NCI-H446 treated with DMSO at 0.1 percent for 48 hours (cell line): ENCODE data around the gene CHEK1.
"Not testable (repeated sequence)": the region's sequence is repeated elsewhere in the genome, so short reads cannot be mapped to it uniquely, and the experiment has no call there.

Experiments used
- DNase-seq: peaks from one replicate; lab custom pipeline; 2025; lab: John Stamatoyannopoulos, UW

The CHEK1 gene

DNA sequence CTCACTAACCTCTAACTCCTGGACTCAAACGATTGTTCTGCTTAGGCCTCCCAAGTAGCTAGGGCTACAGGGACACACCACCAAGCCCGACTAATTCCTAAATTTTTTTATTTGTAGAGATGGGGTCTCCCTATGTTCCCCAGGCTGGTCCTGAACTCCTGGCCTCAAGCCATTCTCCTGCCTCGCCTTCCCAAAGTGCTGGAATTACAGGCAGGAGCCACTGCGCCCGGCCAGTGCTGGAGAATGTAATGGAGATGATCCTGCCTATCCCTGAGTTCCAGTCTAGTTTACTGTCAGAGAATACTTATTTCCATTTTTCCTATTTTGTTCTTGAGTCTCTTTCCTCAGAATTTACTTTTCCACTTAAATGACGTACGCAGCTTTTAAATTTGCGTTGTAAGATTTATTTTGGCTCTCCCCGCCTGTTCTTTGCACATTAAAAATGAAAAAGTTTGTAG, at the start of gene CHEK1:
Gene CHEK1 (plus strand): TSS at position 408 of the 458 bp plus-strand sequence. CDS start 1,606 bp downstream, outside the sequence.
- no peak for DNase-seq

GRCh38 chr11:125577181-125577580, 47.8 kb upstream of the CHEK1 start:
- not testable (repeated sequence) for DNase-seq

- DNase-seq, result no peak
Observed at GRCh38 chr11:125578783-125579182, 46.2 kb upstream of the CHEK1 start.

GRCh38 chr11:125579811-125580210, 45.2 kb upstream of the CHEK1 start:
- DNase-seq, result no peak

DNA sequence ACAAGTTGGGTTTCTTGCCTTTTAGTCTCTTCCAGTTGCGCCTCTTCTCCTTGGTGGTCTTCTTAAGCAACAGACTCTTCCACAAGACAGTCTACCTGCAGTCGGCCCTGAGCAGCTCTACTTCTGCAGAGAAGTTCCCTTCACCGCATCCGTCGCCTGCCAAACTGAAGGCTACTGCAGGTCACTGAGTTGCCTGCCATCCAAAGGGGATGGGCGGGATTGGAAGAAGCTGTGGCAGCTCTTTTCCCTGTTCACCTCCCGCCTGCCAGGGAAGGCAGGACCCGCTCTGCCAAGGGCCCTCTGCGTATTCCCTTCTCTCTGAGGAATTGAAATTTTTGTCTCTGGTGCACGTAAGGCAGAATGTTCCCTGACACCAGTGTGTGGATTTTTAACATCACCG, 41.5 kb upstream of the CHEK1 start:
- DNase-seq, result no peak

DNA sequence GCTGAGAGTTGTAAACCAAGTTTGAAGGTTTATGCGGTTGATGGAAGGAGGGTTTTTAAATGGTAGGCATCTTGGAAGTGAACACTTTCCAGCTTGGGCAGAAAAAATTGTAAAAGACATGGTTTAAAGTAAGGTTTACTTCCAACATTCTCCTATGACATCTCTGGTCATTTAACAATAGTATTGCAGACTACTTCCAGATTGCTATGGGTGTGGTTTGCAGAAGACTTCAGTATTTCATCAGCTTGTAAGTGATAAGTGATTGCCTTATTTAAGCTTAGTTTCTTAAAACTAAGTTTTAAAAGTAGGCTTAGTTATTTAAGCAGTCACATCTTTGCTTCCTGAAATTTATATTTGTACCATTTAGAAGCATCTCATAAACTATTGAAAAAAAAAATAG, 39.5 kb upstream of the CHEK1 start:
- no peak for DNase-seq

GRCh38 chr11:125586623-125587022, 38.3 kb upstream of the CHEK1 start:
- DNase-seq, result no peak

DNA sequence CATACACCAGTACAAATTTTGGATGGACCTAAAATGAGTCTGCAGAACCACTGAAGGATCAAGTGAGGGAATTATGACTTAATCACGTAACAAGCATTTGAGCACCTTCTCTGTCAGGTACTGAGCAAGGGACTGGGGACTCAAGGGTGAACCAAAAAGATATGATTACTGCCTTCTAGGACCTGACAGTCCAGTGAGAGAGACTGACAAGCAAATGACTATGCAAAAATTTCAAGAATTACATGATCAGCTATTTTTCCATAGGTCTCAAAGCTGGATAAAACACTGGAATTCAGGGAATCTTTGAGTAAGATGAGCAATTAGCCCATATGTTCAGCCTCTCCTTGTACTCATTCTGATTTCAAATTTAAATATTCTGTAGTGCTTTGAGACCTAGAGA, 37.5 kb upstream of the CHEK1 start:
- no peak for DNase-seq

DNA sequence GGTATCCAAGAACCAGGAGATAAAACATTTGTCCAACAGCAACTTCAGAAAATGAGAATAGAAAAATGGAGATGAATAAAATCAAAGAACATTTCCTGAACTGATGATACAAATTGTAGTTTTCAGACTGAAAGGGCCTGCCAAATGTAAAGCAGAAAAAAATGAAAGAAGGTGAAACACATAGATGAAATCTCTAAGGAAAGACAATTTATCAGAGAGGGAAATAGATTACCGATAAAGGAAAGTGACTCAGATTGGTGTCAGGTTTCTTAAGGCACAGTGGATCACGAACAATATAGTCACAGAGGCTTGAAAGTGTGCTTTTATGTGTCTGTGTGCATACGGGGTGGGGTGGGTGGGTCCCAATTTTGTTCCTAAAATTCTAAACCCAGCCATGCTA, 36.5 kb upstream of the CHEK1 start:
- DNase-seq, result no peak

GRCh38 chr11:125591649-125592304, 33.2 kb upstream of the CHEK1 start:
- DNase-seq, result peak; percentile 48

DNA sequence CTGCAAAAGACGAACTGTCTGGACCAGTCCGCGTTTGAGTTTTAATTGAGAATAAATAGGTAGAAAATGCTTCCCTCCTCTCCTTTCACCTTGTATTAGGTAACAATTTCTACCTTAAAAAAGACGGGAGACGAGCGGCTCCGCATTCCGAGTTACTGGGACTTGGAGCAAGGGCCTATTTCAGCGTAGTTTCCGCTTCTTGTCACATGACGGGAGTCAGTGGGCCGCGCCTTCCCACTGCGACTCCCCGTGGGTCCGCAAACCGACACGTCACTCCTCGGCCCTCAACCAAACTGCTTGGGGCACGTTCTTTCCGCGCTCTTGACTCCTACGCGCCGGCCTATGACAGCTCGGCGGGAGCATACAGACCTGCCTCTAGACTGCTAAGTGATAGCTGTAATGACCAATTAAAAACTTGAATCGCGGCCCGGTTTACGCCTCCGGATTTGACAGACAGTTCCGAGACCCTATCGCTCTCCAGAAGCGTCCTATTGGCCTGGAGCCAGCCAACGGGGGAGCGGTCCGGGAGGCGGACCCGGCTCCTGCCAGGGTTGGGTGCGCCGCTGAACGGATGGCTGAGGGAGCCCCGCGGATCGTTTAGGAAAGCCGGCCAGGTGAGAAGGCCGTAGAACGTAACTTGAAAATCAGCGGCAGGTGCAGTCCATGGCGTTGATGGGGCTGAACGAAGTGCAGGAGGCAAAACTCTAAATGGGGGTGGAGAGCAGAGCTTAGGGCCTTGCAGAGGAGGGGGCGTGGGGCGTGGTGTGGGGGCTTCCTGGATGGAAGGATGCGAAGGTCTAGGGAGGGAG, 32.5 kb upstream of the CHEK1 start, which contains the start of gene STT3A:
Gene STT3A (plus strand): TSS at position 548 of the 809 bp plus-strand sequence. CDS start 3,064 bp downstream, outside the sequence.
- peak; percentile 100 for DNase-seq

DNA sequence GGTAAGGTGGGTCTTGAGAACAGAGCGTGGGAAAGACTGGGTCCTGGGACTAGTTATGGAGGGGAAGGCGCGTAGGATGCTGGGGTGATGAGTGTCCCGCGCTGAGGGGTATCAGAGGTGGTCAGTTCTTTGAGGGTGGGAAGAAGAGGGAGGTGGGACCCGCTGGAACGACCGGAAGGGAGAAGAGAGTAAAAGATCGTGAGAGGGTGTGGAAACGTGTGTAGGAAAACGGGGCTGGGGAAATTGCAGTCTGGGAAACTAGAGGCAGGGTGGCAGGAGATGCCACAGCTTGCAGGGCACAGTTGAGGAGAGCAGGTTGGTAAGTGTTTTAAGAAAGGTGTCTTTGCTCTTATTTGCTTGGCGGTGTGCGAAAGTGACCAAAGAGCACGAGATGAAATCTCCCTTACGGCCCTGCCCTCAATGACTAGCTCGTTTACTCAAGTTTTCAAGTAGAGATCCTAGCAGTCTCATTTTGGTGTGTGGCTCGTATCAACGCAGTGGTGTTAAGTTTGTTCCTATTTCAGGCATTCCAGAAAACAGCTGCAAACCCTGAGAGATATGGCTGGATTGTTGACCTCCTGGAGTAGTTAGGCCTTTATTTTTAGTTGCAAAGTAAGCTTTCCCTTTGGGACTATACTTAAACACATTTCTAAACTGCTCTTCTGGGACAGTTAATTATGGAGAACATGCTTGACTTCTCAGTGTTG, 31.7 kb upstream of the CHEK1 start:
- DNase-seq, result no peak

DNA sequence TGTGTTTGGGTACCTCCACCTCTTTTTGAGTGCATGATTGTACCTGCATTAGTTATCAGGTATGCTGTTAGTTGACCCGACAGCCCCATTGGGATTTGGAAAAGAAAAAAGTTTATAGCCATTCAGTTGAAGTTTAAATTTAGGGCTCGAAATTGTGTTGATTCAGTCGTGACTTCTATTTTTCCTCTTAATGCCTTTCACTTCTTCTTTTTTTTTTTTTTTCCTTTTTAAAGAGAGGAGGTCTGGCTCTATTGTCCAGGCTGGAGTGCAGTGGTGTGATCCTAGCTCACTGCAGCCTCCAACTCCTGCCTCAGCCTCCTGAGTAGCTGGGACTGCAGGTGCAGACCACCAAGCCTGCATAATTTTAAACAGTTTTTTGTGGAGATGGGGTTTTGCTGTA, 30.0 kb upstream of the CHEK1 start:
- no peak for DNase-seq

- no peak for DNase-seq
Observed at GRCh38 chr11:125600663-125601062, 24.3 kb upstream of the CHEK1 start.

GRCh38 chr11:125603207-125603606, 21.8 kb upstream of the CHEK1 start:
- DNase-seq, result no peak

DNA sequence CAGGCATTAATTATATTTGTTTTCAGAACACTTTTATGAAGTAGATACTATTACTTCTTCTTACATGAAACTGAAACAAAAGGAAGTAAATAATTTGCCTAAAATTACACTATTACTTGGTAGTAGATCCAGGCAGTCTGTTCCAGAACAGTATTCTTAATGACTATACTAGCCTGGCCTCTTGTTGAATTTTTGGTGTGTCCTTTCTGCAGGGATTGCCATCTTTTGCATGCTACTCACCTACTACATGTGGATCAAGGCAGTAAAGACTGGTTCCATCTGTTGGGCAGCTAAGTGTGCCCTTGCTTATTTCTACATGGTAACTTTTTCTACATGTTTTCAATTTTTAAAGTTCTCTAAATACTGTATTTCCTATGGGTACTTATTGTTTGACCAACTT, 19.5 kb upstream of the CHEK1 start:
- no peak for DNase-seq

DNA sequence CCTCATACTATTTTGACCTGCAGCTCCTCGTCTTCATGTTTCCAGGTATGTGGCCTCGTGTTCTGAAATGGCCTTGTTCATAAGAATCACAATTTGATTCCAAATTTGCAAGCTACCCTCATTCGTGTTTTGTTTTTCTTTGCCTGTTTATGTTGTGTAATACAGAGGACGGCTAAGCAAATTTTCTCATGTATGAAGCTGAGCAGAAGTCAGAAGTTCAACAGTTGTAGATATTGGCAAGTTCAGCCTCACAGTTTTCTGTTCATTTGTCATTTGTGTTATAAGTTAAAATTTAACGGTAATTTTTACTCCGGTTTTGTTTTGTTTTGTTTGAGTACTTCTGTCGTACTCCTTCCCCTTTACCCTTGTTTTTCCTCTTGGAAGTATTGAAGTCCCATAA, 15.4 kb upstream of the CHEK1 start:
- DNase-seq, result no peak

GRCh38 chr11:125618383-125618782, 6.6 kb upstream of the CHEK1 start:
- DNase-seq, result no peak

DNA sequence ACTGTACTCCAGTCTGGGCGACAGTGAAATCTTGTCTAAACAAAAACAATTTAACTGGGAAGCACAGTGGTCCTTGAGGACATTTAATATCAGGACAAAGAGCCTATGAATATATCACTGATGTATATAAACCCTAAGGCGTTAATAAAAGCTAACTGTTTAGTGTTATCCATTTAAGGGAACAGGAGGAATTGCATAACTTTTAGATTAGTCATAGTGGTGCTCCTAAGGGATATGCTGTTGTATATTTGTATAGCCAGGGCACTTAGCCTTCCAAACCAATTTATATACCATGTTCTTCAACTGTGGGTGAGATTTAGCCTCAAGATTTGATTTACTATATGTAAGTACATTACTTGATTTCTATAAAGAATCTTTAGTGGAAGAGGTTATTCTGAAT, 3.0 kb upstream of the CHEK1 start:
- DNase-seq, result no peak

DNA sequence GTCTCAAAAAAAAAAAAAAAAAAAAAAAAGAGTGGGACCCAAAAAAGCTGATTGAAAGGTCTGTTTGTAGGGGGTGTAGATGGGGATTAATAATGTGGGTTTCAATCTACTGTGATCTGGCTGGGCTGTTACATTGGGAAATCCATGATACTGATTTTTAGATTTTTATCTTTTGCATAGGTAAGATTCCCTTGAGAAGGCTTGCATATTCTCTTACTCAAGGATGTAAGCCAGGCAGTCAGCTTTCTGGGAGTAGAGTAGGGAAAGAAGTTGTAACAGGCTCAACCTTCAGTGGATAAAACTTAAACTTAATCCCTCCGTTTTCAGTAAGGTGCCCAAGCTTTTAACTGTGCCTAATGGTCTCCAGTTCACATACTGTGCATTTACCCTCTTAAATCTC, 1.9 kb upstream of the CHEK1 start:
- DNase-seq, result no peak

GRCh38 chr11:125625225-125625629, 264 bp downstream of the CHEK1 start:
- peak; percentile 50 for DNase-seq

DNA sequence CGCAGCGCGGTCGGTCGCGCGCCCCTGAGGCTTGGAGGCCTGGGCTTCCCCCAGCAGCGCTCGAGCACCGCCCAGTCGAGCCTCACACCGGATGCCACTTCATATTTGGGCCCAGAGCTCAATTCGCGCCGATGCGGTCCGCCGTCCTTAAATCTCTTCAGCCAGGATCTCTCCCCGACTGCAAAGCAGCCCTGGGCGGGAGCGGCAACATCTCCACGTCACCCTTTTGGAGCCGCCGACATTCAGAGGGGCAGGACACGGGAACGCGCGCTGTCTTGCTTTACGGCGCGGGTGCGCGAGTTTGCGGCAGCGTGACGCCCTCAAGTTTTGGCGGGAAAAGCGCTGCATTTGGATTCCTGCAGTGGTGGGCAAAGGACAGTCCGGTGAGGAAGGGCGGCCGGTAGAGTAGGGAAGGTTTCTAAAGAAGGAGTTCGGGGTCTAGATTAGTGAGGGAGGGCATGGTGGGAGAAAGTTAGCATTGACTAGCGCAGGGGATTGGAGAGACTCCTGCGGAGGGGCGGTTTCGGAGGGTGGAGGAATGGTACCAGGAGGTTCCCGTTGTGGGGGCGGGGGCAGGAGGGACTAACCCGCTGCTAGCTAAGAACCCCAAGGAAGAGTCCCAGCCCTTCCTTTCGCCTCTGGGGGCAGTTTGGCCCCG, 796 bp downstream of the CHEK1 start:
- DNase-seq, result peak; percentile 87
